Stimulated activated CD8-positive, alpha-beta memory T cell treated with anti-CD3 and anti-CD28 coated beads, Interleukin-7, amount 100 ng/mL, for 48 hours (primary cell): Measurements from ENCODE around the gene STON2.
"Not testable (repeated sequence)": the region's sequence is repeated elsewhere in the genome, so short reads cannot be mapped to it uniquely, and the experiment has no call there.

Experiments used
- DNase-seq, 2 donors: peaks; one replicate each; pipeline ENCODE4 v3.0.0-alpha.2; 2020; ENCODE audit warnings: low read depth in 1 of 2; ENCODE audit errors: extremely low read depth in 1 of 2

STON2 gene

GRCh38 chr14:81400202-81400678, at the start of gene STON2:
Gene STON2, minus strand, starts transcription at chr14:81400324. Its CDS starts 1,942 bp downstream, at chr14:81398382.
- DNase-seq, result peak in 1 of 2 donors; percentile 31

- DNase-seq, result no peak
Measured at GRCh38 chr14:81449576-81449975, 49.5 kb upstream of the STON2 start.

- DNase-seq, result no peak
Measured at GRCh38 chr14:81449114-81449513, 49.0 kb upstream of the STON2 start.

- no peak for DNase-seq
Measured at GRCh38 chr14:81447021-81447764, 47.1 kb upstream of the STON2 start.

- no peak for DNase-seq
Measured at GRCh38 chr14:81446279-81447007, 46.3 kb upstream of the STON2 start.

- DNase-seq, result no peak
Measured at GRCh38 chr14:81441626-81442134, 41.6 kb upstream of the STON2 start.

GRCh38 chr14:81440041-81440440, 39.9 kb upstream of the STON2 start:
- no peak for DNase-seq

GRCh38 chr14:81437244-81437643, 37.1 kb upstream of the STON2 start:
- DNase-seq, result no peak

- no peak for DNase-seq
Measured at GRCh38 chr14:81436296-81437138, 36.4 kb upstream of the STON2 start.

- no peak for DNase-seq
Measured at GRCh38 chr14:81435391-81436295, 35.5 kb upstream of the STON2 start.

GRCh38 chr14:81435048-81435390, 34.9 kb upstream of the STON2 start:
- no peak for DNase-seq

- no peak for DNase-seq
Measured at GRCh38 chr14:81434230-81434629, 34.1 kb upstream of the STON2 start.

- DNase-seq, result no peak
Measured at GRCh38 chr14:81433378-81433777, 33.3 kb upstream of the STON2 start.

GRCh38 chr14:81432219-81432661, 32.1 kb upstream of the STON2 start:
- DNase-seq, result no peak

- DNase-seq, result no peak
Measured at GRCh38 chr14:81430235-81430634, 30.1 kb upstream of the STON2 start.

- not testable (repeated sequence) for DNase-seq
Measured at GRCh38 chr14:81429749-81430148, 29.6 kb upstream of the STON2 start.

GRCh38 chr14:81429028-81429427, 28.9 kb upstream of the STON2 start:
- DNase-seq, result no peak

GRCh38 chr14:81427348-81428058, 27.4 kb upstream of the STON2 start:
- DNase-seq, result no peak

- no peak for DNase-seq
Measured at GRCh38 chr14:81423504-81423903, 23.4 kb upstream of the STON2 start.
